Measurements from ENCODE around the gene MS4A10. TPM values are rescaled to one million over a fixed set of nuclear protein-coding genes. Genes with fewer than 3 reads are reported as not detected.

MS4A10 gene
- total RNA-seq, 6 experiments from 2014 or later, result not detected

DNA sequence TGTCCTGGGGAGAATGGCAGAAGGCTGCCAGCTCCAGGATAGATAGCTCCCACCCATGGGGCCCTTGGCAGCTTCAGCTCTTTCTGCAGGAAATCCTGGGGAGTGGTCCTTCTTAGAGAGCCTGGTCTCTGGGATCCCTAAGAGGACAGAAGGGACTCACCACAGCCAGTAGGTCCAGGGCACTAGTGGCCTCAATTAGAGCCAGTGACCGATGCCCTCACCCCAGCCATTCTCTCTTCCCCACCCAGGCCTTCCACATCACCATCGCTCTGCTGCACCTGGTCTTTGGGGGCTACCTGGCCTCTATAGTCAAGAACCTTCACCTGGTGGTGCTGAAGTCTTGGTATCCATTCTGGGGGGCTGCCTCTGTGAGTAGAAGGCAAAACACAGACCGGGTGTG, 5.6 kb downstream of the MS4A10 start:
- H3K4me3 ChIP-seq, result no peak overlapping the region
- no peak overlapping the region for H3K27ac ChIP-seq
- H3K27me3 ChIP-seq, result no peaks in the 10 kb centered on the region
- TF ChIP-seq POLR2A (IDR thresholded peaks at IDR 0.05), result no peak
- TF ChIP-seq, protein P1, sequence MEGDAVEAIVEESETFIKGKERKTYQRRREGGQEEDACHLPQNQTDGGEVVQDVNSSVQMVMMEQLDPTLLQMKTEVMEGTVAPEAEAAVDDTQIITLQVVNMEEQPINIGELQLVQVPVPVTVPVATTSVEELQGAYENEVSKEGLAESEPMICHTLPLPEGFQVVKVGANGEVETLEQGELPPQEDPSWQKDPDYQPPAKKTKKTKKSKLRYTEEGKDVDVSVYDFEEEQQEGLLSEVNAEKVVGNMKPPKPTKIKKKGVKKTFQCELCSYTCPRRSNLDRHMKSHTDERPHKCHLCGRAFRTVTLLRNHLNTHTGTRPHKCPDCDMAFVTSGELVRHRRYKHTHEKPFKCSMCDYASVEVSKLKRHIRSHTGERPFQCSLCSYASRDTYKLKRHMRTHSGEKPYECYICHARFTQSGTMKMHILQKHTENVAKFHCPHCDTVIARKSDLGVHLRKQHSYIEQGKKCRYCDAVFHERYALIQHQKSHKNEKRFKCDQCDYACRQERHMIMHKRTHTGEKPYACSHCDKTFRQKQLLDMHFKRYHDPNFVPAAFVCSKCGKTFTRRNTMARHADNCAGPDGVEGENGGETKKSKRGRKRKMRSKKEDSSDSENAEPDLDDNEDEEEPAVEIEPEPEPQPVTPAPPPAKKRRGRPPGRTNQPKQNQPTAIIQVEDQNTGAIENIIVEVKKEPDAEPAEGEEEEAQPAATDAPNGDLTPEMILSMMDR (IDR thresholded peaks at IDR 0.05), result no peak
- H3K9me3 ChIP-seq, result no peaks in the 10 kb centered on the region
- DNase-seq, result no peak
- no peaks in the 10 kb centered on the region for H3K4me1 ChIP-seq
- intact Hi-C loops (cut with DNase I), result no loop called here
- no peak for ATAC-seq
- 75% methylated on average over 1 of the region's 3 CpGs for WGBS (ENCODE audit: insufficient coverage, low coverage, low lambda C conversion rate, missing lambda C conversion rate)
- H3K36me3 ChIP-seq, result no peaks in the 10 kb centered on the region

GRCh38 chr11:60791153-60791933, 6.2 kb downstream of the MS4A10 start:
- intact Hi-C loops (cut with DNase I), result no loop called here
- no peaks in the 10 kb centered on the region for H3K36me3 ChIP-seq
- 69% methylated on average over 3 of the region's 4 CpGs for WGBS (ENCODE audit: insufficient coverage, low coverage, low lambda C conversion rate, missing lambda C conversion rate)
- H3K4me1 ChIP-seq, result no peaks in the 10 kb centered on the region
- no peak overlapping the region for H3K4me3 ChIP-seq
- no peaks in the 10 kb centered on the region for H3K9me3 ChIP-seq
- H3K27ac ChIP-seq, result no peak overlapping the region
- no peak for TF ChIP-seq POLR2A (IDR thresholded peaks at IDR 0.05)
- TF ChIP-seq, protein P1 (IDR thresholded peaks at IDR 0.05), result no peak
- ATAC-seq (no peak), DNase-seq (no peak)
- H3K27me3 ChIP-seq, result no peaks in the 10 kb centered on the region

DNA sequence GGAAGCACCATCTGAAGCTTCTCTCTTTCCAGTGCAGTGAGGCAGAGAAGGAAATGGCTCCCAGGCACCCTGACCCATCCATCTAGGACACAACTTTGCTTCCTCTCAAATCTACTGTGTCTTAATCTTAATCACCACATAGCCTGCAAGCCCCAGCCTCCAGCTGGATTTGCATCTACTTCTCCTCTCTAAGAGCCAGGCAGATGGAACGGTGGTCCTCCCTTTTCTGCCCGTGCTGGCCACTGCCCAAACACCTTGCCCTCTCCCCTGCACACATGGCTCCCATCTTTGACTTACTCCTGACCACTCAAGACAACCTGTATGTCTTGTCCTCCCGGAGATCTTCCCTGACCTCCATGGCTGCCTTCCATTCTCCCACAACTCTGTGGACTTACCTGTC, 7.4 kb downstream of the MS4A10 start:
- no peak for DNase-seq
- no peaks in the 10 kb centered on the region for H3K36me3 ChIP-seq
- no peak for ATAC-seq
- H3K4me3 ChIP-seq, result no peak overlapping the region
- TF ChIP-seq POLR2A (IDR thresholded peaks at IDR 0.05), result no peak
- TF ChIP-seq, protein P1 (IDR thresholded peaks at IDR 0.05), result no peak
- intact Hi-C loops (cut with DNase I), result no loop called here
- 46% methylated on average over 3 of the region's 3 CpGs for WGBS (ENCODE audit: insufficient coverage, low coverage, low lambda C conversion rate, missing lambda C conversion rate)
- no peak overlapping the region for H3K27ac ChIP-seq
- no peaks in the 10 kb centered on the region for H3K9me3 ChIP-seq
- H3K27me3 ChIP-seq, result no peaks in the 10 kb centered on the region
- H3K4me1 ChIP-seq, result no peaks in the 10 kb centered on the region

DNA sequence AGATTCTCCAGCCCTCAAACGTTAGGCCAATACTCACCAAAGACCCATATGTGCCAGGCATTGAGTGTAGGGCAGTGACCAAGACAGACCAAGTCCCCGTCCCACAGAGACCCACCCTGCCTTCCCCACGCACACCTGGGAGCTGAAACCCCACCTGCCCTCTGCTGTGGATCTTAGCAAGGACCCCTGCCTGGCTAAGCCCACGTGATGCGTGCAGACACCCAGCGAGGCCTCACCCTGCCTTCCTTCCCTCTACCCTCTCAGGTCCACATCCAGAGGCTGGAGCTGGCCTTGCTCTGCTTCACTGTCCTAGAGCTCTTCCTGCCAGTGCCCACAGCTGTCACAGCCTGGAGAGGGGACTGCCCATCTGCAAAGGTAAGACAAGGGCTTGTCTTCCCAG, 10.2 kb downstream of the MS4A10 start:
- DNase-seq, result no peak
- Histone ChIP-seq H3K4me1 (no peaks in the 10 kb centered on the region), H3K36me3 (no peaks in the 10 kb centered on the region), H3K9me3 (no peaks in the 10 kb centered on the region), H3K27me3 (no peaks in the 10 kb centered on the region), H3K27ac (no peak overlapping the region), H3K4me3 (no peak overlapping the region)
- 20% methylated on average over 2 of the region's 6 CpGs for WGBS (ENCODE audit: insufficient coverage, low coverage, low lambda C conversion rate, missing lambda C conversion rate)
- intact Hi-C loops (cut with DNase I), result no loop called here
- TF ChIP-seq, protein P1 (IDR thresholded peaks at IDR 0.05), result no peak
- ATAC-seq, result no peak
